H1 (cell line): ENCODE measurements around the gene GARNL3. TPM values are rescaled to one million over a fixed set of nuclear protein-coding genes. Genes with fewer than 3 reads are reported as not detected.

Source experiments
- CTCF ChIA-PET: fragments of 300-600 bp; sonication (Branson Sonifier 250); formaldehyde crosslinking; loops from one replicate; lab custom pipeline; 2021; ENCODE audit not compliant: partially characterized antibody; lab: Charles Lee
- POLR2A ChIA-PET: fragments of 300-600 bp; sonication (Branson Sonifier 250); formaldehyde crosslinking; loops from one replicate; lab custom pipeline; 2021; ENCODE audit warnings: inconsistent platforms; ENCODE audit not compliant: partially characterized antibody; lab: Charles Lee
- DNase-seq, 2 experiments: peaks; one replicate each; pipeline versions ENCODE4 v3.0.0 to v3.0.0-alpha.2; 2010 to 2022; ENCODE audit warnings: low spot score in 2 of 2, low read depth in 1 of 2, mixed read lengths in 1 of 2
- FAIRE-seq: peaks from 2 replicates; lab custom pipeline; 2011; peaks lifted over from hg19 to GRCh38; lab: Jason Lieb, UNC
- H2AFZ ChIP-seq: 2 replicates; pipeline ENCODE4 v1.8.1; 2012; ENCODE audit warnings: low read length, inconsistent platforms
- H2AK5ac ChIP-seq: 2 replicates; pipeline ENCODE4 v1.6.1; 2013; ENCODE audit warnings: low read depth, low read length
- H2BK120ac ChIP-seq: replicated peaks from 2 replicates; pipeline ENCODE3; 2013; ENCODE audit warnings: low read depth, low read length, inconsistent platforms
- H2BK12ac ChIP-seq: 2 replicates; pipeline ENCODE4 v1.6.1; 2013; ENCODE audit warnings: low read depth, low read length
- H2BK15ac ChIP-seq: 2 replicates; pipeline ENCODE4 v1.6.1; 2013; ENCODE audit warnings: low read length
- H2BK20ac ChIP-seq: 2 replicates; pipeline ENCODE4 v1.6.1; 2013; ENCODE audit warnings: low read length
- H2BK5ac ChIP-seq: 2 replicates; pipeline ENCODE4 v1.6.1; 2013; ENCODE audit warnings: low read depth, low read length
- H3K14ac ChIP-seq: 2 replicates; pipeline ENCODE4 v1.6.1; 2013; ENCODE audit warnings: inconsistent platforms; ENCODE audit not compliant: insufficient read length
- H3K18ac ChIP-seq: 2 replicates; pipeline ENCODE4 v1.6.1; 2013; ENCODE audit warnings: low read length; ENCODE audit errors: extremely low read depth
- H3K23ac ChIP-seq: 2 replicates; pipeline ENCODE4 v1.6.1; 2013; ENCODE audit warnings: inconsistent platforms; ENCODE audit not compliant: insufficient read length
- H3K23me2 ChIP-seq: 2 replicates; pipeline ENCODE4 v1.6.1; 2013; ENCODE audit warnings: low read depth, low read length
- H3K27ac ChIP-seq: 2 replicates; pipeline ENCODE4 v1.6.1; 2011; ENCODE audit warnings: low read depth, low read length, inconsistent platforms
- H3K27me3 ChIP-seq, 4 experiments: replicated peaks in 1 of 4; 1 replicate in 1 of 4; 2 replicates in 3 of 4; pipeline versions ENCODE4 v1.6.1 to v1.8.1; 2011 to 2013; ENCODE audit warnings: low read length in 3 of 4, mild to moderate bottlenecking in 3 of 4, inconsistent platforms in 2 of 4, mixed read lengths in 2 of 4, moderate library complexity in 1 of 4; ENCODE audit not compliant: control insufficient read depth in 3 of 4, insufficient read depth in 3 of 4; ENCODE audit errors: extremely low read depth in 1 of 4
- H3K36me3 ChIP-seq, 4 experiments: 2 replicates each; pipeline versions ENCODE4 v1.6.1 to v1.8.1; 2011 to 2013; ENCODE audit warnings: mild to moderate bottlenecking in 4 of 4, low read length in 3 of 4, moderate library complexity in 2 of 4, control low read depth in 1 of 4, inconsistent platforms in 1 of 4; ENCODE audit not compliant: insufficient read depth in 4 of 4, control insufficient read depth in 2 of 4
- H3K4ac ChIP-seq: replicated peaks from 2 replicates; pipeline ENCODE3; 2013; ENCODE audit warnings: low read length, low read depth, mixed read lengths, inconsistent platforms; ENCODE audit not compliant: insufficient read length
- H3K4me1 ChIP-seq, 4 experiments: replicated peaks in 1 of 4; 1 replicate in 1 of 4; 2 replicates in 3 of 4; pipeline versions ENCODE4 v1.6.1 to v1.8.1; 2011 to 2013; ENCODE audit warnings: low read length in 3 of 4, inconsistent platforms in 2 of 4, mixed read lengths in 1 of 4; ENCODE audit not compliant: insufficient read depth in 4 of 4, control insufficient read depth in 3 of 4
- H3K4me2 ChIP-seq, 2 experiments: 2 replicates each; pipeline versions ENCODE4 v1.6.1 to v1.8.1; 2011 to 2013; ENCODE audit warnings: low read depth in 2 of 2, low read length in 2 of 2, control low read depth in 1 of 2, inconsistent platforms in 1 of 2, mild to moderate bottlenecking in 1 of 2; ENCODE audit not compliant: insufficient read depth in 1 of 2
- H3K4me3 ChIP-seq, 4 experiments: fragments of 200-600, 300-600 bp in 1 of 4; sonication (generic), shearing (Covaris generic), sonication (Bioruptor Twin) in 1 of 4; 2 replicates each; pipeline versions ENCODE4 v1.5.1 to v1.8.1; 2011 to 2016; ENCODE audit warnings: low read length in 4 of 4, low read depth in 3 of 4, control low read depth in 2 of 4, inconsistent platforms in 2 of 4, mild to moderate bottlenecking in 2 of 4, mixed read lengths in 1 of 4, moderate library complexity in 1 of 4; ENCODE audit not compliant: insufficient read depth in 2 of 4; ENCODE audit errors: extremely low read depth in 1 of 4
- H3K56ac ChIP-seq: replicated peaks from 2 replicates; pipeline ENCODE3; 2013; ENCODE audit warnings: low read depth, mild to moderate bottlenecking, mixed read lengths, low read length, inconsistent platforms; ENCODE audit not compliant: insufficient read length
- H3K79me1 ChIP-seq: 2 replicates; pipeline ENCODE4 v1.6.1; 2013; ENCODE audit warnings: low read depth, low read length, control low read depth
- H3K79me2 ChIP-seq, 2 experiments: 2 replicates each; pipeline versions ENCODE4 v1.6.1 to v1.8.1; 2012 to 2013; ENCODE audit warnings: low read length in 2 of 2, mild to moderate bottlenecking in 2 of 2, inconsistent platforms in 1 of 2; ENCODE audit not compliant: insufficient read depth in 2 of 2, control insufficient read depth in 1 of 2
- H3K9ac ChIP-seq, 4 experiments: replicated peaks in 1 of 4; 1 replicate in 1 of 4; 2 replicates in 3 of 4; pipeline versions ENCODE4 v1.6.1 to v1.8.1; 2011 to 2013; ENCODE audit warnings: low read depth in 3 of 4, low read length in 3 of 4, control low read depth in 2 of 4, mild to moderate bottlenecking in 2 of 4, moderate library complexity in 2 of 4, inconsistent platforms in 1 of 4; ENCODE audit errors: extremely low read depth in 1 of 4
- H3K9me3 ChIP-seq, 2 experiments: 2 replicates each; pipeline versions ENCODE4 v1.6.1 to v1.8.1; 2012 to 2013; ENCODE audit warnings: mild to moderate bottlenecking in 2 of 2, moderate library complexity in 2 of 2, control low read depth in 1 of 2, inconsistent platforms in 1 of 2, low read depth in 1 of 2, low read length in 1 of 2, mixed read lengths in 1 of 2; ENCODE audit not compliant: insufficient read depth in 2 of 2
- H4K20me1 ChIP-seq, 2 experiments: replicated peaks in 1 of 2; 2 replicates each; pipeline versions ENCODE3 to v1.8.1; 2011 to 2013; ENCODE audit warnings: inconsistent platforms in 2 of 2, low read length in 2 of 2, mild to moderate bottlenecking in 1 of 2; ENCODE audit not compliant: insufficient read depth in 2 of 2, control insufficient read depth in 1 of 2
- H4K5ac ChIP-seq: 2 replicates; pipeline ENCODE4 v1.6.1; 2013; ENCODE audit warnings: low read length, low read depth, mixed read lengths, inconsistent platforms; ENCODE audit not compliant: insufficient read length
- H4K8ac ChIP-seq: 2 replicates; pipeline ENCODE4 v1.8.0; 2013; ENCODE audit warnings: mild to moderate bottlenecking, moderate library complexity, low read length, inconsistent platforms; ENCODE audit not compliant: insufficient read depth; ENCODE audit errors: extremely low read depth
- H4K91ac ChIP-seq: replicated peaks from 2 replicates; pipeline ENCODE3; 2013; ENCODE audit warnings: low read length, mixed read lengths, inconsistent platforms; ENCODE audit not compliant: insufficient read length
- BACH1 ChIP-seq: IDR thresholded peaks from 2 replicates; pipeline ENCODE4 v1.6.1; 2012; ENCODE audit warnings: low read length, improper control_type of control experiment
- CBX8 ChIP-seq: fragments of 300-800, 300-1000 bp; sonication (generic); IDR thresholded peaks from 2 replicates; pipeline ENCODE4 v1.7.1; 2016; ENCODE audit warnings: low read depth, low read length, borderline replicate concordance
- CEBPB ChIP-seq: IDR thresholded peaks from 2 replicates; pipeline ENCODE4 v1.6.1; 2012; ENCODE audit warnings: low read depth, low read length
- CTCF ChIP-seq, 3 experiments: IDR thresholded peaks; 1 replicate in 2 of 3; 2 replicates in 1 of 3; pipeline versions ENCODE4 v1.5.1 to v1.6.1; 2011; ENCODE audit warnings: low read length in 3 of 3, mild to moderate bottlenecking in 3 of 3, inconsistent platforms in 2 of 3, low read depth in 1 of 3, moderate library complexity in 1 of 3; ENCODE audit not compliant: insufficient read depth in 1 of 3; ENCODE audit errors: control extremely low read depth in 1 of 3
- HDAC6 ChIP-seq: IDR thresholded peaks from one replicate; pipeline ENCODE4 v1.7.1; 2012; ENCODE audit warnings: low read depth, mild to moderate bottlenecking, inconsistent platforms, low read length, moderate library complexity
- KDM1A ChIP-seq: fragments of 200-600, 300-600 bp; sonication (generic); IDR thresholded peaks from 2 replicates; pipeline ENCODE4 v1.7.1; 2016; ENCODE audit warnings: mild to moderate bottlenecking, low read length, borderline replicate concordance
- PHF8 ChIP-seq: fragments of 200-600 bp; sonication (generic); conservative IDR thresholded peaks from 2 replicates; pipeline ENCODE4 v1.7.1; 2012; ENCODE audit warnings: low read depth, mild to moderate bottlenecking, inconsistent platforms, low read length, moderate library complexity
- RBBP5 ChIP-seq: IDR thresholded peaks from 2 replicates; pipeline ENCODE4 v1.7.1; 2012; ENCODE audit warnings: low read depth, mild to moderate bottlenecking, inconsistent platforms, low read length, moderate library complexity, borderline replicate concordance
- SIRT6 ChIP-seq: IDR thresholded peaks from one replicate; pipeline ENCODE4 v1.7.1; 2012; ENCODE audit warnings: low read length, inconsistent platforms
- SRF ChIP-seq: IDR thresholded peaks from 2 replicates; pipeline ENCODE4 v1.6.1; 2011; ENCODE audit warnings: mild to moderate bottlenecking, low read depth, low read length, moderate library complexity
- TAF7 ChIP-seq: optimal IDR thresholded peaks from 2 replicates; pipeline ENCODE3; 2011; ENCODE audit warnings: low read depth, mild to moderate bottlenecking, inconsistent platforms, low read length, moderate library complexity, borderline replicate concordance
- WGBS, 2 experiments: shearing (Covaris generic) in 1 of 2; methylation state at CpG; one replicate each; pipeline versions ENCODE4 v1.1.6 to v1.1.7; 2013 to 2015; ENCODE audit warnings: low lambda C conversion rate in 2 of 2, mixed read lengths in 2 of 2, inconsistent platforms in 1 of 2, low coverage in 1 of 2, missing lambda C conversion rate in 1 of 2; ENCODE audit not compliant: insufficient replicate concordance in 2 of 2, insufficient coverage in 1 of 2, insufficient read length in 1 of 2; ENCODE audit errors: extremely low coverage in 1 of 2, missing lambda C conversion rate in 1 of 2; 5-methylcytosine and 5-hydroxymethylcytosine counted together
- polyA plus RNA-seq, 7 experiments: library from polyadenylated mRNA; depleted of rRNA in 3 of 7; stranded (reverse) in 5 of 7; unstranded in 2 of 7; fragments of >200 nt in 5 of 7; fragments of 200-250 nt in 2 of 7; gene quantifications; 1 replicate in 5 of 7; 2 replicates in 1 of 7; 4 replicates in 1 of 7; pipeline versions ENCODE4 v1.2.1 to v1.2.3, GENCODE V29; 2011 to 2013; ENCODE audit warnings: missing spikeins in 2 of 7, mixed read lengths in 2 of 7
- total RNA-seq: library from RNA; stranded (reverse); fragmentation: NEBNext Ultra II Directional; extraction: Animal tissue kit (Norgen Biotek cat#: 25700); gene quantifications from 2 replicates; pipeline ENCODE4 v1.2.1, GENCODE V29; 2021

The GARNL3 gene
- total and polyA plus RNA-seq, 2 of the 8 experiments (the other 6 are each of a cell fraction or from before 2014, with no cell fraction given), result 6.5 to 18.3 TPM

- H3K27ac ChIP-seq, result no peak overlapping the region
- no peak overlapping the region for H2BK15ac ChIP-seq
- H4K20me1 ChIP-seq, result no peaks in the 10 kb centered on the region
- 85% methylated on average over 8 of the region's 8 CpGs; no CpG with 5 or more reads in 1 of the 2 experiments for WGBS, 2 experiments
- no peak overlapping the region; the same call in 1 of the 2 replicates for H2AK5ac ChIP-seq
- no peaks in the 10 kb centered on the region; a peak in 1 of 4 replicates for H3K79me2 ChIP-seq
- peak overlapping the region; percentile 90; the same call in 1 of the 2 replicates for H2AFZ ChIP-seq
- H3K14ac ChIP-seq, result no peak overlapping the region
- H3K4me2 ChIP-seq, result peak overlapping the region; percentile 76 to 77
- no peak overlapping the region for H3K56ac ChIP-seq
- peaks cover 5 to 15% (median 11%) of the 10 kb centered on the region in 4 experiments; a peak in 5 of 7 replicates for H3K4me1 ChIP-seq
- no peak overlapping the region for H2BK12ac ChIP-seq
- H4K8ac ChIP-seq, result no peak overlapping the region
- FAIRE-seq (no peak), DNase-seq (no peak)
- no peak overlapping the region for H2BK120ac ChIP-seq
- no peak overlapping the region for H3K4ac ChIP-seq
- H3K36me3 ChIP-seq, result no peaks in the 10 kb centered on the region
- H3K9me3 ChIP-seq, result no peaks in the 10 kb centered on the region
- no peak overlapping the region for H3K18ac ChIP-seq
- no peak overlapping the region for H3K23ac ChIP-seq
- ChIA-PET CTCF (interaction anchor here (0.8 to 1.3 kb wide), 2 partner anchors 14 to 35 kb away, joined by 3 to 5 read pairs; no protein-coding TSS in a partner anchor), POLR2A (interaction anchor here (0.8 to 2.6 kb wide), 2 partner anchors 12 to 206 kb away, joined by 3 to 7 read pairs; partner anchors contain the start of genes LRSAM1 and RPL12)
- no peaks in the 10 kb centered on the region for H3K79me1 ChIP-seq
- no peaks in the 10 kb centered on the region for H3K27me3 ChIP-seq
- H4K91ac ChIP-seq, result no peak overlapping the region
- H3K23me2 ChIP-seq, result peaks cover 2% of the 10 kb centered on the region; the same call in 1 of the 2 replicates
- peak overlapping the region; percentile 73 to 84 (median 80) for H3K4me3 ChIP-seq
- H2BK5ac ChIP-seq, result no peak overlapping the region
- no peak overlapping the region for H4K5ac ChIP-seq
- H3K9ac ChIP-seq, result peak overlapping the region in 3 of 4 experiments; percentile 58 to 65 (median 64); a peak in 5 of 7 replicates
- H2BK20ac ChIP-seq, result no peak overlapping the region
- no peak for TF ChIP-seq SIRT6
- TF ChIP-seq CEBPB, result no peak
- no peak for TF ChIP-seq CBX8
- TF ChIP-seq KDM1A, result no peak
- TF ChIP-seq BACH1, result no peak
- TF ChIP-seq RBBP5, result no peak
- no peak for TF ChIP-seq TAF7
- TF ChIP-seq HDAC6, result no peak
- no peak for TF ChIP-seq SRF
- TF ChIP-seq PHF8, result no peak
- no peak for TF ChIP-seq CTCF (IDR thresholded peaks at IDR 0.05; ENCODE audit: control extremely low read depth in 1 of 3, insufficient read depth in 1 of 3, low read depth in 1 of 3, low read length in 3 of 3)
These were observed 18.9 kb upstream of the GARNL3 start for GRCh38 chr9:127245637-127246164.
